Measurements from ENCODE around the gene ZNF709.
"Not testable (repeated sequence)": the region's sequence is repeated elsewhere in the genome, so short reads cannot be mapped to it uniquely, and the experiment has no call there.

ZNF709 gene

DNA sequence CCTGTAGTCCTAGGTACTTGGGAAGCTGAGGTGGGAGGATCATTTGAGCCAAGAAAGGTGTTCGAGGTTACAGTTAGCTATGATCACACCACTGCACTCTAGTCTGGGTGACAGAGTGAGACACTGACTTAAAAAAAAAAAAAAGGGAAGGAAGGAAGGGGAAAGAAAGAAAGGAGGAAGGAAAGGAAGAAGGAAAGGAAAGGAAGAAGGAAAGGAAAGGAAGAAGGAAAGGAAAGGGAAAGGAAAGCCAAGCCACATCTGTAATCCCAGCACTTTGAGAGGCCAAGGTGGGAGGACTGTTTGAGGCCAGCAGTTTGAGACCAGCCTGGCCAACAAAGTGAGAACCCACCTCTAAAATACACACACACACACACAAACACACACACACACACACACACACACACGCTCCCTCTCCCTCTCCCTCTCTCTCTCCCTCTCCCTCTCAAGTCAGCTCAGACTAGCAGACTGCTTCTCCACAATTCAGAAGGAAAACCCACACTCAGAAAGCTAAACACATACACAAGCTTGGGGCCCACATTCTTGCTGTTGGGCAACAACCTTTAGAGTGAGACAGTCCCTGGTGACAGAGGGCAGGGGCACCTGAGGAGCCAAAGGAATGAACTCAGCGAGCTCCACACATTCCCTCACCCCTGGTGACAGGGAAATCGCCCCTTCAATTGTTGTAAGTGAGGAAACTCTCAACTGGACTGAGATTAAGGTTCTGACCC, 2.7 kb downstream of the ZNF709 start:
- no peaks in the 10 kb centered on the region; the same call in 1 of the 2 replicates for H3K36me3 ChIP-seq (ENCODE audit: insufficient read depth, low read length)
- H3K9me2 ChIP-seq (ENCODE audit: low read depth, low read length), result no peaks in the 10 kb centered on the region
- peak overlapping the region; percentile 54 for H3K27ac ChIP-seq (ENCODE audit: low read depth, low read length, poor library complexity, severe bottlenecking)
- H4K20me1 ChIP-seq (ENCODE audit: insufficient read depth, low read length), result no peaks in the 10 kb centered on the region
- no peak overlapping the region for H2AFZ ChIP-seq (ENCODE audit: low read length)
- H3K4me3 ChIP-seq (ENCODE audit: low read depth, low read length, poor library complexity, severe bottlenecking), result no peak overlapping the region
- no peaks in the 10 kb centered on the region for H3K27me3 ChIP-seq (ENCODE audit: insufficient read depth, low read length)
- peak overlapping the region; percentile 31; the same call in 1 of the 2 replicates for H3K4me2 ChIP-seq (ENCODE audit: low read length)
- peaks cover 28% of the 10 kb centered on the region for H3K4me1 ChIP-seq (ENCODE audit: insufficient read depth, low read length, severe bottlenecking)
- peaks cover 16% of the 10 kb centered on the region; the same call in 1 of the 2 replicates for H3K9me3 ChIP-seq (ENCODE audit: low read length)
- no peak for TF ChIP-seq EZH2 (IDR thresholded peaks at IDR 0.05; ENCODE audit: borderline replicate concordance, low read length)
- TF ChIP-seq, protein P1, sequence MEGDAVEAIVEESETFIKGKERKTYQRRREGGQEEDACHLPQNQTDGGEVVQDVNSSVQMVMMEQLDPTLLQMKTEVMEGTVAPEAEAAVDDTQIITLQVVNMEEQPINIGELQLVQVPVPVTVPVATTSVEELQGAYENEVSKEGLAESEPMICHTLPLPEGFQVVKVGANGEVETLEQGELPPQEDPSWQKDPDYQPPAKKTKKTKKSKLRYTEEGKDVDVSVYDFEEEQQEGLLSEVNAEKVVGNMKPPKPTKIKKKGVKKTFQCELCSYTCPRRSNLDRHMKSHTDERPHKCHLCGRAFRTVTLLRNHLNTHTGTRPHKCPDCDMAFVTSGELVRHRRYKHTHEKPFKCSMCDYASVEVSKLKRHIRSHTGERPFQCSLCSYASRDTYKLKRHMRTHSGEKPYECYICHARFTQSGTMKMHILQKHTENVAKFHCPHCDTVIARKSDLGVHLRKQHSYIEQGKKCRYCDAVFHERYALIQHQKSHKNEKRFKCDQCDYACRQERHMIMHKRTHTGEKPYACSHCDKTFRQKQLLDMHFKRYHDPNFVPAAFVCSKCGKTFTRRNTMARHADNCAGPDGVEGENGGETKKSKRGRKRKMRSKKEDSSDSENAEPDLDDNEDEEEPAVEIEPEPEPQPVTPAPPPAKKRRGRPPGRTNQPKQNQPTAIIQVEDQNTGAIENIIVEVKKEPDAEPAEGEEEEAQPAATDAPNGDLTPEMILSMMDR (IDR thresholded peaks at IDR 0.05; ENCODE audit: low read length), result no peak
- H3F3A ChIP-seq (ENCODE audit: insufficient read depth, low read length), result no peaks in the 10 kb centered on the region
- peaks cover 8% of the 10 kb centered on the region for H3K79me2 ChIP-seq (ENCODE audit: insufficient read depth, low read length)
- no peak overlapping the region for H3K9ac ChIP-seq (ENCODE audit: low read length)

DNA sequence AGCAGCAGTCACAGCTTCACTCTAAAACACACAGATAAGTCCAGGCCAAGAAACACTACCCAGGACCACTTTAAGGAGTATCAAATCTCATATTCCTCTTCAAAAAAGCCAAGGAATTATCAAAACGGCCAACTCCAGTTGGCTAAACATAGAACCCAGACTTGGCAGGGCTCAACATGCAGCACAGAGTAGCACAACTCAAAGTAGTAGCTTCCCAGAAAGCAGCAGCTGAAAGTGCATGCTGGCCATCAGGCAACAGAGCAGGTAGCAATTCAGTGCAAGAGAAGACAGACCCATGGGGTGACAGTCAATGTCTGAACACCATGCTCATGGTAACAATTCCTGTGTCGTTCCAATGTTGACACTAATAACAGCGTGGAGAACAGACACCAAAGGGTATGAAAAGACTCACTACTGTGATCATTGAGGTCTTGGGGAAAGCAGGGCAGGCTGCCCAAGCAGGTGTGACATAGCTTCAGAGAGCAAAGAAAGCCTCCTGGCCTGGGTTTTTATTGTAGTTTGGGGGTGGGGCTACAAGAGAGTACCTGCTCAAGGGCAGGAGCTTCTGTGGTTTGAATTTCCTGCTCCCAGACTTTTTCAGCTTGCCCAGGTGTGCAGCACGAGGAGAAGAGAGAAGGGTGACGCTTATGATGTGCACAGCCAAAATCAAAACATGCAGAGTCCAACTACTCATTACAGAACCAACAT, 6.2 kb downstream of the ZNF709 start:
- Histone ChIP-seq H3K4me3 (ENCODE audit: low read depth, low read length, poor library complexity, severe bottlenecking) (no peak overlapping the region), H3K9ac (ENCODE audit: low read length) (no peak overlapping the region), H3K27me3 (ENCODE audit: insufficient read depth, low read length) (no peaks in the 10 kb centered on the region), H3K9me3 (ENCODE audit: low read length) (peaks cover 22% of the 10 kb centered on the region; the same call in 1 of the 2 replicates), H3K36me3 (ENCODE audit: insufficient read depth, low read length) (no peaks in the 10 kb centered on the region), H3K4me2 (ENCODE audit: low read length) (no peak overlapping the region), H3K4me1 (ENCODE audit: insufficient read depth, low read length, severe bottlenecking) (peaks cover 14% of the 10 kb centered on the region), H2AFZ (ENCODE audit: low read length) (no peak overlapping the region), H3F3A (ENCODE audit: insufficient read depth, low read length) (no peaks in the 10 kb centered on the region), H3K79me2 (ENCODE audit: insufficient read depth, low read length) (no peaks in the 10 kb centered on the region), H4K20me1 (ENCODE audit: insufficient read depth, low read length) (no peaks in the 10 kb centered on the region), H3K9me2 (ENCODE audit: low read depth, low read length) (no peaks in the 10 kb centered on the region), H3K27ac (ENCODE audit: low read depth, low read length, poor library complexity, severe bottlenecking) (no peak overlapping the region)
- TF ChIP-seq, protein P1 (IDR thresholded peaks at IDR 0.05; ENCODE audit: low read length), result no peak
- TF ChIP-seq EZH2 (IDR thresholded peaks at IDR 0.05; ENCODE audit: borderline replicate concordance, low read length), result no peak

- H3K4me2 ChIP-seq (ENCODE audit: low read length); H4K20me1 ChIP-seq (ENCODE audit: insufficient read depth, low read length); H3K27ac ChIP-seq (ENCODE audit: low read depth, low read length, poor library complexity, severe bottlenecking); H3K9me2 ChIP-seq (ENCODE audit: low read depth, low read length); H3K4me3 ChIP-seq (ENCODE audit: low read depth, low read length, poor library complexity, severe bottlenecking); H3K27me3 ChIP-seq (ENCODE audit: insufficient read depth, low read length); H3K9ac ChIP-seq (ENCODE audit: low read length); H3F3A ChIP-seq (ENCODE audit: insufficient read depth, low read length); H2AFZ ChIP-seq (ENCODE audit: low read length); H3K79me2 ChIP-seq (ENCODE audit: insufficient read depth, low read length); H3K4me1 ChIP-seq (ENCODE audit: insufficient read depth, low read length, severe bottlenecking): not testable (repeated sequence)
- Histone ChIP-seq H3K9me3 (ENCODE audit: low read length) (peaks cover 38% of the 10 kb centered on the region), H3K36me3 (ENCODE audit: insufficient read depth, low read length) (peaks cover 29% of the 10 kb centered on the region)
Observed at GRCh38 chr19:12467651-12468050, 17.0 kb downstream of the ZNF709 start.

Data from OCI-LY1 (cell line).